Hypothalamus (tissue), 51 donors: ENCODE measurements around the gene RNLS.
"Not testable (repeated sequence)": the region's sequence is repeated elsewhere in the genome, so short reads cannot be mapped to it uniquely, and the experiment has no call there.

Experiments used
- DNase-seq, 51 donors: peaks; one replicate each; lab custom pipeline; 2025; lab: John Stamatoyannopoulos, UW

RNLS gene

DNA sequence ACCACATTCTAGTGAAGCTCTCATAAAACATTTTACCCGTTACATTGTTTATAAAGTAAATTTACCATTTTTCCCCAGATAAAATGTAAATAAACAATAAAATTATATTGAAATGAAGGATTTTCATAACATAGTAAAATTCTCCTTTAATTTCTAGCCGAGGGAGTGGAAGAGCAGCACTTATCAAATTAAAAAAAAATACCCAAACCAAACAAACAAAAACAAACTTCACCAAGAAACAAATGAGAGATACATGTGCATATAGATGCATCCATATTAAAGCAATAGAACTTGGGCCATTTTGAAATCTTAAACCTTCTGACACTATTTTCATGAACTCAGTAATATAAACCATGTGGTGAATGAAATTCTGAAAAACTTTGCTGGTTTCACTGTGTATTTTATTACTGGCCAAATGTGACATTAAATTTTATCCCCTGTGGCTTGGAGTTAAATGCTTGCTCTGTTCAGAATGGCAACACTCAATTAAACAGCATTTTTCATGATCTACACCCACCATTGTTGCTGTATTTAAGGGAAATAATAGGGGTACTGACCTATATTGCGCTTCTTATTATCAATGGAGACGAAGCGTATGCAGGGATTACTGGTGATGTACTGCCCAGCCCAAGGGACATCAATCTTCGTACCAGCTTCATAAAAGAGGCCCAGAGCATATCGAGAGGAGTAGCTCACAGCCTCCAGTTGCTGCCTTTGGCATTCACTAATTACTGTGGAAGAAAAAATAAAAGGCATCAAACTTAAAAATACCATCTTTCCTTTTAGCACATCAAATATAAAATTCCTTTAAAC, 220.9 kb downstream of the RNLS start:
- DNase-seq = no peak

GRCh38 chr10:88361494-88361893, 221.6 kb downstream of the RNLS start:
- DNase-seq = no peak

DNA sequence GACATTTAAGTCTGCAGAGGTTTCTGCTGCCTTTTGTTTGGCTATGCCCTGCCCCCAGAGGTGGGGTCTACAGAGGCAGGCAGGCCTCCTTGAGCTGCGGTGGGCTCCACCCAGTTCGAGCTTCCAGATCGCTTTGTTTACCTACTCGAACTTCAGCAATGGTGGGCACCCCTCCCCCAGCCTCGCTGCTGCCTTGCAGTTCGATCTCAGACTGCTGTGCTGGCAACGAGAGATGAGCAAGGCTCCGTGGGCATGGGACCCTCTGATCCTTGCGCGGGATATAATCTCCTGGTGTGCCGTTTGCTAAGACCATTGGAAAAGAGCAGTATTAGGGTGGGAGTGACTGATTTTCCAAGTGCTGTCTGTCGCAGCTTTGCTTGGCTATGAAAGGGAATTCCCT, 227.4 kb downstream of the RNLS start:
- DNase-seq = not testable (repeated sequence)

DNA sequence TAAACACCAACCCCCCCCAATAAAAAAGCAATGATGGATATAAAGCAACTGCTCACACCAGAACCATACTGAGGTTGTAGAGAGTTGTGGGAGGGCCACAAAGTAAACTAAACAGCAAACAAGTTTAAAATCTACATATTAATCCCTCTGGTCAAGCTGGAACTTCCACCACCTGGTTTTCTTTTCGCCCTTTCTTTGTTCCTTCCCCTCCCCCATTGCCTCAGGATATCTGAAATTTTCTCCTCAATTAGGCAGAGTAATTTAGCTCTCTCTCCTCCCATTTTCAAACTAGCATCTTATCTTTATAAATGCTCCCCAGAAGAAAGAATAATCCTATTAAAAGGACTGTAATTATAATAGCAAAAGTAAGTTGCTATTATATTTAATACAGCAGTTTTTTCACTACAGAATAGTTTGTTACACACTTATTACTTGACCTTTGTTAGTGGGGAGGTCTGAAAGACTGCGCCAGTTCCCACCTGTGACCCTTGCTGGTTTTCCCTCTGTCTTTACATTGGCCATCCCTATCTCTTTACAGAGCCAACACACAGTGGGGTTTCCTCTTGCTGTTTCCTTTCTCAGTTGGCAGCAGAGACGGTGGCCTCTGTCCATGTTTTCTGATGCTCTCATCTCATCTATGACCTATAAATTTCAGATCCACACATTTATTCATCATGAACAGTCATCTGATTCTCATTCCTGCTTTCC, 235.4 kb downstream of the RNLS start:
- no peak for DNase-seq

DNA sequence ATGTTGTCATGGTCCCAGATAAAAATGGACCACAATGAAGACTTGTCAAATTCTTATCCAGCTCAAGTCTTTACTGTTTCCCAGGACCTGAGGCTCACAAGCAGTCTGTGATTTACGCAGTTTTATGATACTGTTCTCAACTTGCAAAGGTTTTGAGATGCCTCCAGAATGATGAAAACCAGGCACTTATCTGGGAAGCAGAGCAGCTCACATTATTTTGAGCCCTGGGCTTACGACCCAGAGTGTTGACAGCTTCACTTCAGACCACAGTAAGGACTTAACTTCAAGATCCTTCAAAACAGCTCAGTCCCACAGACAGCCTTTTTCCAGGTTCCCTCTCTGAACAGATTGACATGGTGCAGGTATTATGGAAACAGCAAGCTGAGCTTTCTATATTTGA, 236.1 kb downstream of the RNLS start:
- DNase-seq = no peak

DNA sequence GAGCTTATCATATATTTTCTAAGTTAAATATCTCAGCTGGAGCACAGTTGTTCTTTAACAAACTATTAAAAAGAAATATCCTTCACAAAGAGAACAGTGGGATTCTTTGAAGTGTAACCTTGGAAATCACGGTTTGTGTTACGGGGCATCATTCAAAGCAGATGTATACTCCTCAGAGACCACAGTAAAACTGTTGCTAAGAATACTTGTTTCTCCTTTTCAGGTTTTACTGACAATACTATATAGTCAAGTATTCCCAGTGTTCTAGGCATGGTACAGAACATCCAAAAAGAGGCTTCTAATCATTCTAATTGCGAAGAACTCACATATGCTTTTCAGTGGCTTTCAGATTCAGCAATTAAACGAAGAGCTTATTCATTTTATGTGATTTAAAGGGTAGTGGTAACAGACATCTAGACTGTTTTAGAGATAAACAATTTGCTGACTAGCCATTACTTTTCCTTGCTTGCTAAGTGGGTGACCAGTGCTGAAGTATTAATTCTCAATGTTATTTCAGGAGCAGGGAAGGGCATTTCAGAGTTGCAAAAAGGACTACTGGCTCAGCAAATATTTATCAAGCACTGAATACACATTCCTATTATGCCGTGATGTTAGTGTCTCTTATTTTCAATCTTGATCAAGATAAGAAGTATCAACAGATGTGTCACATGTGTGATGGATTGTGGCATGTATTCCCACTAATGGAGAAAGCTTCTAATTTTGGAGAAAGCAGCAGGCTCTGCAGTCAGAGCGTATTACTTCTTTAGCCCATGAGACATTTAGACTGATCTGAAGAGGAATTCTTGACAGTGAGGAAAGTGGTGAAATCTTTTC, 236.8 kb downstream of the RNLS start:
- no peak for DNase-seq

GRCh38 chr10:88343761-88344484, 239.2 kb downstream of the RNLS start:
- peak in 1 of 51 donors; percentile 6 for DNase-seq

DNA sequence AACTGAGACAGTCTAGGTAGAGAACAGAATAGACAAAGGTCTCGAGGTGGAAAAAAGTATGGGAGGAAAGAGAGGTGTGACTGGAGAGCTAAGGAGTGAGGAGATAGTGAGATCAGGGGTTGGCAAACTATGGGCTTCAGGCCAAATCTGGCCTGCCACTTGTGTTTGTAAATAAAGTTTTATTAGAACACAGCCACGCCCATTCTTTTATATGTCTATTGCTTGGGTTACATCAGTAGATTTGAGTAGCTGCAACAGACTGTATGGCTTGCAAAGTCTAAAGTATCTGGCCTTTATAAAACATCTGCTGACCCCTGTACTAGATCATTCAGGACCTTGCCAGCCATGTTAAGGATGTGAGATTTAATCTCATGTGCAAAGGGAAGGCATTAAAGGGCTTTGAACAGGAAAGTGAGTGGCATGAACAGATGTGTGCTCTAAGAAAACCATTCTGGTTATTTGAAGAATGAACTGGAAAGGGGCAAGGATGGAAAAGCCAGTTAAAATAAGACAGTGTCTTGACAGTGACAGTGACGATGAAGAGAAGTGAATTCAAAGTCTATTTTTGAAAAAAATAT, 240.3 kb downstream of the RNLS start:
- DNase-seq = no peak

GRCh38 chr10:88337134-88337533, 246.0 kb downstream of the RNLS start:
- no peak for DNase-seq

- DNase-seq = no peak
These were observed 246.8 kb downstream of the RNLS start for GRCh38 chr10:88336334-88336733.

- no peak for DNase-seq
These were observed 249.9 kb downstream of the RNLS start for GRCh38 chr10:88333248-88333630.

DNA sequence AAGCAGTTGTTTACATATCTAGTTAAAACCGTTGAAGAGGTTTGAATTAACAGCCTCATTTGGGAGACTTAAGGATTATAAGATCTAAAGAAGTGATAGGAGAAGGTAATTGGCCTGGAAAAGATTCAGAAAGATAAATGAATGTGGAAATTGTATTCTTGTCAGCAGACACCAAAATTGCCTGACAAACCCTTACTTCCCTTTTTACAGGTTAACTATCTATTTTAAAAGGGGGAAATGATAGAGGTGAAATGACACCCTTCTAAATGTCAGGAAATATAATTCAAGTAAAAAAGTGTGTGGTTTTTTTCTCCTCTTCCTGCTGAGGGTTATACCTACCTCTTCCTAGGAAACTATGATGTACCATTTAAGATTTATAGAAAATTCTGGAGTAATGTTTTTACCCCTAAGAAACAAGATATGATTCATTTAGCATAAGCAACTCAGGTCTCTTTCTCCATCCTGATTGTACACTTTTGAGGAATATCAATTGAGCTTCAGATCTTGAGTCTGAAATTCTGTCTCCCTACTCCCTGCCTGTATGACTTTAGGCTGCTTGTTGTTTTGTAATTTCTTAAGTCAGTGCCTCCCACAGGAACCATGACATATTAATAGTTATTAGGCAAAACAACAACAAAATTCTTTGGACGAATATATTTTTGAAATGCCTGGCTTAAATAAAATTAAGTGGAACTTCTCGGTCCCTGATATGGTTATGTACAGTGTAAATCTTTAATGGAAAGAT, 250.4 kb downstream of the RNLS start:
- no peak for DNase-seq

DNA sequence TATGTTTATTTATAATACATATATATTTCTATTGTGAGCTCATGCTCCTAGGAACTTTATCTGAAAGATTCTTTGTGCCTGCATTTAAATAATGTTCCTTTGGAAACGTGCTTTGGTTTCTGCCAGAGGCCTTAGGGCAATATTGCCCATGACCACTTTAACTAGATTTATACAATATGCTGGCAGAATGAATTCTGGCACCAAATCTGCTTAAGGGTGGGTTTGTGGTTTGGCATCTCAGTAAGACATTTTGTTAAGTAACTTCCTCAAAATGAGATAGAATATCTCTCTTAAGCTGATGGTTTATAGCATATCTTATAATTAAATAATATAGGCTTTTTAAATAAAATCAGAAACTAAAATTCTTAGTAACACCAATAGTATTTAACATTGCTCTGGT, 252.9 kb downstream of the RNLS start:
- DNase-seq = no peak

DNA sequence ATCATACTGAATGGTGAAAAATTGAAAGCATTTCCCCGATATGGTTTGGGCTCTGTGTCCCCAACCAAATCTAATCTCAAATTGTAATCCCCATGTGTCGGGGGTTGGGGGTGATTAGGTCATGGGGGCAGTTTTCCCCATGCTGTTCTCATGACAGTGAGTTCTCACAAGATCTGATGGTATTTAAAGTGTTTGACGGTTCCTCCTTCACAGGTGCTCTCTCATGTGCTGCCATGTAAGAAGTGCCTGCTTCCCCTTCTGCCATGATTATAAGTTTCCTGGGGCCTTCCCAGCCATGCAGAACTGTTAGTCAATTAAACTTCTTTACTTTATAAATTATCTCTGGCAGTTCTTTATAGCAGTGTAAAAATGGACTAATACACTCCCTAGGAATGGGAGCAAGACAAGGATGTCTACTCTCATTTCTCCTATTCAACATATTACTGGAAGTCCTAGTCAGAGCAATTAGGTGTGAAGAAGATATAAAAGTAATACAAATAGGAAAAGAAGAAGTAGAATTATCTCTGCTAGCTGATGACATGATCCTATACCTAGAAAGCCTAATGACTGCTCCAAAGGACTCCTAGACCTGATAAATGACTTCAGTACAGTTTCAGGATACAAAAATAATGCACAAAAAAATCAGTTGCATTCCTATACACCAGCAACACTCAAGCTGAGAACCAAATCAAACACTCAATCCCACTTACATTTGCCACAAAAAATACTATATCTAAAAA, 260.6 kb downstream of the RNLS start:
- no peak for DNase-seq

DNA sequence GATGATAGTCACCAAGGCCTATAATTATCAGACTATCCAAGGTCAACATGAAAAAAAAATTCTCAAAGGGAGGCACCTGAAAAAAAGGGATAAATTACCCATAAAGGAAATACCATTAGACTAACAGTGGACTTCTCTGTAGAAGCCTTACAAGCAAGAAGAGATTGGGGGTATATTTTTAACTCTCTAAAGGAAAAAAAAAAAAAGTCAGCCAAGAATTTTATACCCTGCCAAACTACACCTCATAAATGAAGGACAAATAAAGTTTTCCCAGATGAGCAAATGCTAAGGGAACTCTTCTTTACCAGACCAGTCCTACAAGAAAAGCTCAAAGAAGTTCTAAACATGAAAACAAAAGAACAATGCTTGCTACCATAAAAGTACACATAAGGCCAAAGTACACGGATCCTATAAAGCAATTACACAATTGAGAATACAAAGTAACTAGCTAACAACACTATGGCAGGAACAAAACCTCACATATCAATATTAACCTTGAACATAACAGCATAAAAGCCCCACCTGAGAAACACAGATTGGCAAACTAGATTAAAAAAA, 263.1 kb downstream of the RNLS start:
- no peak for DNase-seq

DNA sequence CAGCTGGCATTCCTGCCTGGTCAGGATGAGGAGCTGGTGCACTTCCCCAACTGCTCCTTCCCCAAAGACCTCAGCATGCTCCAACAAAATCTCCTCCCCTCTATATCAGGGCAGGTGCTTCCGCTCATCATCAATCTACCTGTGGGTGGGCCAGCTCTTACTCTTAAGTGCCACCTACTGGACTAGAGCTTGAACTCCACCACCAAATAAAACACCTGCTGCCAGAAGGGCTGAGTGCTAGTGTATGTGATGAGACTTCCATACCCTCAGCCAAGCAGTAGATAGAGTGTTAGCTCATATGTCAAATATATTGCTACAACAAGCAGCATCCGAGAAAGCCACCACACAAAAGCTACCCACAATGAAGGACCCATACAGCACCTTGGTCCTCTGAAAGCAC, 264.3 kb downstream of the RNLS start:
- DNase-seq = no peak

DNA sequence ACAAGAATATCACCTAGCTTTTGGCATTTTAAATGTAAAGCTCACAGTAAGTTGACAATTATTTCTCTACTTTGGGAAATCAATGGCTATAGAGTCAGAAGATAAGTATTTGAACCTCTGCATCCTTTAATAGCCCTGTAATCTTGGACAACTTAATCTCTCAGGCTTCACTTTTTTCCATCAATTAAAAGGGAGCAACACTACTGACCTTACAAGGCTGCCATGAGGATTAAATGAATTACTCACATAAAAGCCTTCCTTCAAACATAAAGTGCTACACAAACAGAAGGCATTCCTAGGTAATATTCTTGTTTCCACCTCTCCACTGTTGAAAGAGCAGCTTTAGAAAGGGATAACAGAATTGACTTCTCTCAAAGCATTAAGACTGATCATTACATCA, 266.0 kb downstream of the RNLS start:
- DNase-seq = no peak

- DNase-seq = no peak
These were observed 266.7 kb downstream of the RNLS start for GRCh38 chr10:88316292-88316861.
